Measurements from ENCODE around the gene AGER. TPM values are rescaled to one million over a fixed set of nuclear protein-coding genes. Genes with fewer than 3 reads are reported as not detected.
A peak's percentile ranks its signal among the peaks of the same experiment; 100 is the strongest.

AGER gene
- total and polyA plus RNA-seq, 9 of the 15 experiments (the other 6 are each of a cell fraction or from before 2014, with no cell fraction given), result 1.2 to 11.5 (median 4.1) TPM

DNA sequence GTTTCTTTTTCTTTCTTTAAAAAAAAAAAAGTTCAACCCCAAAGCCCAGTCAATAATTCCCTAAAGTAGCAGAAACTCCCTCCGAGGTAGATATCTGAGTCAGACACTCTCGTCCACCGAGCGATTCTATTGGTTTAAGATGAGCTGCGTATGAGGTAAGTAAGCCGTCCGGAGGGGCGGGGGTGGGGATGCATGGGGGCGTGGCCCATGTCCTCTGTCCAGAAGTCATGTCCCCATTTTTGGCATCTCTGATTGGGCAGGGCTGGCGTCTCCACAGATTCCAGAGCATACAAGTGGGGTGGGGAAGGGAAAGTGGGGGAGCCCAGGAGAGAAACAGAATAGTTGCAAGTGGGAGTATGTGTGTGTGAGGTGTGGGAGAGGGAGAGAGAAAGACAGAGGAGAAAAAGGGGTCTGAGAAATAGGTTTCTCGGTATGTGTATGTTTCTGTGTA is 1.7 kb upstream of the AGER start (continued):
- TF ChIP-seq, protein P1, sequence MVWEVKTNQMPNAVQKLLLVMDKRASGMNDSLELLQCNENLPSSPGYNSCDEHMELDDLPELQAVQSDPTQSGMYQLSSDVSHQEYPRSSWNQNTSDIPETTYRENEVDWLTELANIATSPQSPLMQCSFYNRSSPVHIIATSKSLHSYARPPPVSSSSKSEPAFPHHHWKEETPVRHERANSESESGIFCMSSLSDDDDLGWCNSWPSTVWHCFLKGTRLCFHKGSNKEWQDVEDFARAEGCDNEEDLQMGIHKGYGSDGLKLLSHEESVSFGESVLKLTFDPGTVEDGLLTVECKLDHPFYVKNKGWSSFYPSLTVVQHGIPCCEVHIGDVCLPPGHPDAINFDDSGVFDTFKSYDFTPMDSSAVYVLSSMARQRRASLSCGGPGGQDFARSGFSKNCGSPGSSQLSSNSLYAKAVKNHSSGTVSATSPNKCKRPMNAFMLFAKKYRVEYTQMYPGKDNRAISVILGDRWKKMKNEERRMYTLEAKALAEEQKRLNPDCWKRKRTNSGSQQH (CRISPR knock-in tag; IDR thresholded peaks at IDR 0.05), result peak; percentile 83
- TF ChIP-seq, protein P2, sequence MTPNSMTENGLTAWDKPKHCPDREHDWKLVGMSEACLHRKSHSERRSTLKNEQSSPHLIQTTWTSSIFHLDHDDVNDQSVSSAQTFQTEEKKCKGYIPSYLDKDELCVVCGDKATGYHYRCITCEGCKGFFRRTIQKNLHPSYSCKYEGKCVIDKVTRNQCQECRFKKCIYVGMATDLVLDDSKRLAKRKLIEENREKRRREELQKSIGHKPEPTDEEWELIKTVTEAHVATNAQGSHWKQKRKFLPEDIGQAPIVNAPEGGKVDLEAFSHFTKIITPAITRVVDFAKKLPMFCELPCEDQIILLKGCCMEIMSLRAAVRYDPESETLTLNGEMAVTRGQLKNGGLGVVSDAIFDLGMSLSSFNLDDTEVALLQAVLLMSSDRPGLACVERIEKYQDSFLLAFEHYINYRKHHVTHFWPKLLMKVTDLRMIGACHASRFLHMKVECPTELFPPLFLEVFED (CRISPR knock-in tag; conservative IDR thresholded peaks at IDR 0.05), result peak; percentile 92
- TF ChIP-seq, protein P3, sequence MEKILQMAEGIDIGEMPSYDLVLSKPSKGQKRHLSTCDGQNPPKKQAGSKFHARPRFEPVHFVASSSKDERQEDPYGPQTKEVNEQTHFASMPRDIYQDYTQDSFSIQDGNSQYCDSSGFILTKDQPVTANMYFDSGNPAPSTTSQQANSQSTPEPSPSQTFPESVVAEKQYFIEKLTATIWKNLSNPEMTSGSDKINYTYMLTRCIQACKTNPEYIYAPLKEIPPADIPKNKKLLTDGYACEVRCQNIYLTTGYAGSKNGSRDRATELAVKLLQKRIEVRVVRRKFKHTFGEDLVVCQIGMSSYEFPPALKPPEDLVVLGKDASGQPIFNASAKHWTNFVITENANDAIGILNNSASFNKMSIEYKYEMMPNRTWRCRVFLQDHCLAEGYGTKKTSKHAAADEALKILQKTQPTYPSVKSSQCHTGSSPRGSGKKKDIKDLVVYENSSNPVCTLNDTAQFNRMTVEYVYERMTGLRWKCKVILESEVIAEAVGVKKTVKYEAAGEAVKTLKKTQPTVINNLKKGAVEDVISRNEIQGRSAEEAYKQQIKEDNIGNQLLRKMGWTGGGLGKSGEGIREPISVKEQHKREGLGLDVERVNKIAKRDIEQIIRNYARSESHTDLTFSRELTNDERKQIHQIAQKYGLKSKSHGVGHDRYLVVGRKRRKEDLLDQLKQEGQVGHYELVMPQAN (IDR thresholded peaks at IDR 0.05; ENCODE audit: borderline replicate concordance), result 0 out of 2 replicates have a peak, but pooled peaks have one; percentile 24
- 0 out of 4 replicates have a peak, but pooled peaks of 1 of the 2 experiments have one; percentile 38 for TF ChIP-seq SRF (CRISPR knock-in tag; IDR thresholded peaks at IDR 0.05)
- TF ChIP-seq HDGF (IDR thresholded peaks at IDR 0.05), result peak; percentile 75; the same call in 1 of the 2 replicates
- TF ChIP-seq OTX1 (CRISPR knock-in tag; IDR thresholded peaks at IDR 0.05), result peak; percentile 87
